Right lobe of liver (tissue), 6 donors: ENCODE results near the gene AOX1. TPM values are rescaled to one million over a fixed set of nuclear protein-coding genes. Genes with fewer than 3 reads are reported as not detected.
"Not testable (repeated sequence)": the region's sequence is repeated elsewhere in the genome, so short reads cannot be mapped to it uniquely, and the experiment has no call there.

Experiments
- ATAC-seq, 4 donors: fragments of 200-7000 bp; cut with Tn5 transposase; one replicate each; pipeline ENCODE4 v1.9.1; 2020; ENCODE audit warnings: mild to moderate bottlenecking in 4 of 4, moderate library complexity in 4 of 4
- DNase-seq, 3 donors: peaks; one replicate each; pipeline ENCODE4 v3.0.0-alpha.2; 2020
- H3K27ac ChIP-seq, 3 donors: fragments of 200-600 bp; one replicate each; pipeline ENCODE4 v1.8.0; 2022
- H3K27me3 ChIP-seq, 2 donors: fragments of 200-600 bp; one replicate each; pipeline ENCODE4 v1.8.0; 2022
- H3K36me3 ChIP-seq, 4 donors: fragments of 200-600 bp; sonication (generic) in 1 of 4; one replicate each; pipeline versions ENCODE4 v1.5.1 to v1.8.0; 2017 to 2022; ENCODE audit warnings: control low read depth in 1 of 4
- H3K4me1 ChIP-seq, 4 donors: fragments of 200-600 bp; sonication (generic) in 1 of 4; one replicate each; pipeline versions ENCODE4 v1.5.1 to v1.8.0; 2017 to 2022; ENCODE audit warnings: control low read depth in 1 of 4
- H3K4me3 ChIP-seq, 3 donors: fragments of 200-600 bp; one replicate each; pipeline ENCODE4 v1.8.0; 2022
- H3K9me3 ChIP-seq, 4 donors: fragments of 200-600 bp; sonication (generic) in 1 of 4; one replicate each; pipeline versions ENCODE4 v1.5.1 to v1.8.0; 2017 to 2022; ENCODE audit warnings: control low read depth in 1 of 4
- CTCF ChIP-seq, 4 donors: fragments of 200-600 bp in 3 of 4; fragments of 450-650 bp in 1 of 4; IDR thresholded peaks; one replicate each; pipeline versions ENCODE4 v1.5.1 to v1.8.0; 2016 to 2022; ENCODE audit warnings: antibody characterized with exemption in 4 of 4, mild to moderate bottlenecking in 2 of 4
- POLR2A ChIP-seq: fragments of 450-650 bp; IDR thresholded peaks from one replicate; pipeline ENCODE4 v1.6.1; 2017; ENCODE audit warnings: antibody characterized with exemption, mild to moderate bottlenecking
- WGBS: methylation state at CpG from one replicate; pipeline ENCODE4 v1.1.6; 2018; ENCODE audit warnings: low coverage, low lambda C conversion rate; ENCODE audit not compliant: insufficient coverage; ENCODE audit errors: missing lambda C conversion rate; 5-methylcytosine and 5-hydroxymethylcytosine counted together
- intact Hi-C, 2 donors: fragments of 100-400 bp; cut with DNase I; formaldehyde crosslinking; loops; one replicate each; pipeline versions ENCODE4 v1.11.2 to v1.14.1; 2022
- long read RNA-seq: library from polyadenylated mRNA; unstranded; transcript quantifications from one replicate; pipeline ENCODE4 v2.0.0, GENCODE V29; 2019
- total RNA-seq, 6 experiments: library from RNA; depleted of rRNA in 2 of 6; stranded (reverse); fragments of >200 nt in 2 of 6; fragmentation: NEBNext Ultra II Directional in 3 of 6; extraction: Animal tissue kit (Norgen Biotek cat#: 25700) in 3 of 6; gene quantifications; one replicate each; pipeline versions ENCODE4 v1.1.0 to v1.2.4, GENCODE V29; 2016 to 2023
- donor health status: DM: no; HTN: yes; CAD: no.
- donor health status: DM: no; HTN: no; CAD: no.
- donor health status: DM: no; HTN: no; CAD: no.
- donor health status: DM: no; HTN: yes; CAD: no.
- donor health status: DM: no; HTN: yes; CAD: no.

Gene AOX1
- total RNA-seq: 1,000 to 10,000 TPM in 3 of 6 experiments, 100 to 1,000 TPM in 3; 524 to 1,747 (median 931) TPM
- long read RNA-seq, full-length matches to known transcripts: 28 of 153 reads
- long read RNA-seq, partial matches to known transcripts: 114 of 153 reads
- long read RNA-seq, other reads (novel, unspliced or antisense): 11 of 153 reads

- Histone ChIP-seq H3K27ac (peak within 1 kb of the TSS; percentile 79 to 96 (median 80)), H3K9me3 (no peaks in the 10 kb centered on the region), H3K4me3 (peak within 1 kb of the TSS; percentile 55 to 90 (median 79)), H3K27me3 (no peaks in the 10 kb centered on the region), H3K4me1 (peaks cover 0 to 46% (median 7%) of the 10 kb centered on the region in 4 donors), H3K36me3 (peaks cover 0 to 11% (median 0%) of the 10 kb centered on the region in 4 donors)
- 5% methylated on average over 15 of the region's 62 CpGs for WGBS
- peak; percentile 72 to 89 (median 80) for ATAC-seq
- intact Hi-C loops: no loop called here
- DNase-seq: peak; percentile 82 to 92 (median 90)
- TF ChIP-seq POLR2A (peak; percentile 90), CTCF (IDR thresholded peaks at IDR 0.05) (peak in 2 of 4 donors; percentile 32 to 37)
Observed at GRCh38 chr2:200585730-200586643, at the start of gene AOX1. AOX1 (plus strand) TSS chr2:200586014; CDS start chr2:200586109, 95 bp downstream.

- Histone ChIP-seq H3K27me3 (no peaks in the 10 kb centered on the region), H3K36me3 (peaks cover 0 to 3% (median 0%) of the 10 kb centered on the region in 4 donors), H3K9me3 (no peaks in the 10 kb centered on the region), H3K4me3 (no peak overlapping the region), H3K4me1 (no peaks in the 10 kb centered on the region), H3K27ac (no peak overlapping the region)
- WGBS: 100% methylated on average over 1 of the region's 1 CpG
- DNase-seq: no peak
- intact Hi-C loops: no loop called here
- TF ChIP-seq CTCF (IDR thresholded peaks at IDR 0.05) (no peak), POLR2A (no peak)
- ATAC-seq: no peak
Observed at GRCh38 chr2:200538139-200538538, 47.7 kb upstream of the AOX1 start.

DNA sequence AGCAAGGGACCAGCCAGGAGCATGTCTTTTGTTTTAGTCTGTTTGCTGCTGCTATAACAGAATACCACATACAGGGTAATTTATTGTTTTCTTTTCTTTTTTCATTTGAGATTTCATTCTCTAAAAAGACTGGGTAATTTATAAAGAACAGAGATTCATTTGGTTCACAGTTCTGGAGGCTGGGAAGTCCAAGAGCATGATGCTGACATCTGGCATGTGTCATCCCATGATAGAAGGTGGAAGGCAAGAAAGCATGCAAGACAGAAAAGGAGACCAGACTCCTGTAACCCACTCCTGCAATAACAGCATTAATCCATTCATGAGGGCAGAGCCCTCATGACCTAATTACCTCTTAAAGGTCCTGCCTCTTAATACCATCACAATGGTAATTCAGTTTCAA, 45.0 kb upstream of the AOX1 start:
- DNase-seq: no peak
- Histone ChIP-seq H3K27me3 (no peaks in the 10 kb centered on the region), H3K36me3 (peaks cover 0 to 2% (median 0%) of the 10 kb centered on the region in 4 donors), H3K27ac (no peak overlapping the region), H3K4me3 (no peak overlapping the region), H3K4me1 (no peaks in the 10 kb centered on the region), H3K9me3 (no peaks in the 10 kb centered on the region)
- intact Hi-C loops: no loop called here
- no peak for ATAC-seq
- TF ChIP-seq POLR2A (no peak), CTCF (IDR thresholded peaks at IDR 0.05) (no peak)

DNA sequence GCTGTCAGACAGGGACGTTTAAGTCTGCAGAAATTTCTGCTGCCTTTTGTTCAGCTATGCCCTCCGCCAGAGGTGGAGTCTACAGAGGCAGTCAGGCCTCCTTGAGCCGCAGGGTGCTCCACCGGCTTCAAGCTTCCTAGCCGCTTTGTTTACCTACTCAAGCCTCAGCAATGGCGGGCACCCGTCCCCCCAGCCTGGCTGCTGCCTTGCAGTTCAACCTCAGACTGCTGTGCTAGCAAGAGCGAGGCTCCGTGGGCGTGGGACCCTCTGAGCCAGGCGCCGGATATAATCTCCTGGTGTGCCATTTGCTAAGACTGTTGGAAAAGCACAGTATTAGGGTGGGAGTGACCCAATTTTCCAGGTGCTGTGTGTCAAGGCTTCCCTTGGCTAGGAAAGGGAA, 19.2 kb upstream of the AOX1 start:
- H3K27ac ChIP-seq, intact Hi-C loops, ATAC-seq, H3K4me3 ChIP-seq, H3K36me3 ChIP-seq, H3K27me3 ChIP-seq, H3K9me3 ChIP-seq, H3K4me1 ChIP-seq: not testable (repeated sequence)
- WGBS: 100% methylated on average over 1 of the region's 12 CpGs
- DNase-seq: peak in 1 of 3 donors; percentile 14

DNA sequence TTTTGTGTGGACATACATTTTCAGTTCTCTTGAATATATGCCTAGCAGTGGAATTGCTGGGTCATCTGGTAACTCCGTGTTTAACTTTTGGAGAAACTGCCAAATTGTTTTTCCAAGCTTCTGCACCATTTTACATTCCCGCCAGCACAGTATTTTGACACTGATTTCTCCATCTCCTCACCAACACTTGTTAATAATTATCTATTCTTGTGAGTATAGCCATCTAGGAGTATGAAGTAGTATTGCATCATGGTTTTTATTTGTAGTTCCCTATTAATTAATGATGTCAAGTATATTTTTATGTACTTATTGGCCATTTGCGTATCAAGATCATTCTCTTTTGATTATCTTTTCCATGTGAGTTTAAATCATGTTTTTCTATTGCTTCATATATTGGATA, 17.9 kb upstream of the AOX1 start:
- no peaks in the 10 kb centered on the region for H3K27me3 ChIP-seq
- no peaks in the 10 kb centered on the region for H3K9me3 ChIP-seq
- intact Hi-C loops: no loop called here
- 47% methylated on average over 3 of the region's 3 CpGs for WGBS
- H3K36me3 ChIP-seq: peaks cover 0 to 3% (median 0%) of the 10 kb centered on the region in 4 donors
- H3K4me3 ChIP-seq: no peak overlapping the region
- no peak overlapping the region for H3K27ac ChIP-seq
- TF ChIP-seq POLR2A: no peak
- peak in 1 of 4 donors; percentile 3 for TF ChIP-seq CTCF (IDR thresholded peaks at IDR 0.05)
- H3K4me1 ChIP-seq: peaks cover 0 to 6% (median 0%) of the 10 kb centered on the region in 4 donors
- DNase-seq: no peak
- ATAC-seq: peak; percentile 76 to 92 (median 88)
